Keratinocyte (primary cell): Measurements from ENCODE around the gene RAB3IL1. TPM values are rescaled to one million over a fixed set of nuclear protein-coding genes. Genes with fewer than 3 reads are reported as not detected.

Source experiments
- DNase-seq: peaks from one replicate; pipeline ENCODE4 v3.0.0-alpha.2; 2011; ENCODE audit warnings: low read depth, missing footprints, low spot score
- FAIRE-seq: peaks from 2 replicates; lab custom pipeline; 2011; peaks lifted over from hg19 to GRCh38; lab: Jason Lieb, UNC
- H2AFZ ChIP-seq: 2 replicates; pipeline ENCODE4 v1.6.0; 2012; ENCODE audit warnings: low read length, control low read depth, inconsistent platforms; ENCODE audit not compliant: control insufficient read depth
- H3K27ac ChIP-seq: 2 replicates; pipeline ENCODE4 v1.5.1; 2011; ENCODE audit warnings: low read length; ENCODE audit not compliant: control insufficient read depth, insufficient read depth
- H3K27me3 ChIP-seq: 3 replicates; pipeline ENCODE4 v1.6.0; 2011; ENCODE audit warnings: low read length; ENCODE audit not compliant: control insufficient read depth, insufficient read depth; ENCODE audit errors: extremely low read depth
- H3K36me3 ChIP-seq, 2 experiments: 2 replicates in 1 of 2; 3 replicates in 1 of 2; pipeline ENCODE4 v1.5.1; 2011; ENCODE audit warnings: low read length in 2 of 2, mild to moderate bottlenecking in 1 of 2; ENCODE audit not compliant: control insufficient read depth in 2 of 2, insufficient read depth in 2 of 2; ENCODE audit errors: extremely low read depth in 1 of 2
- H3K4me1 ChIP-seq: 3 replicates; pipeline ENCODE4 v1.5.1; 2011; ENCODE audit warnings: low read length; ENCODE audit not compliant: control insufficient read depth, insufficient read depth; ENCODE audit errors: extremely low read depth
- H3K4me2 ChIP-seq: 3 replicates; pipeline ENCODE4 v1.6.0; 2011; ENCODE audit warnings: low read depth, low read length; ENCODE audit not compliant: control insufficient read depth, insufficient read depth; ENCODE audit errors: extremely low read depth
- H3K4me3 ChIP-seq, 3 experiments: fragments of 200-600 bp in 1 of 3; sonication (generic) in 1 of 3; 2 replicates in 2 of 3; 3 replicates in 1 of 3; pipeline ENCODE4 v1.5.1; 2011 to 2016; ENCODE audit warnings: low read length in 3 of 3, mild to moderate bottlenecking in 3 of 3, control low read depth in 2 of 3, inconsistent platforms in 1 of 3, low read depth in 1 of 3, mixed read lengths in 1 of 3, mixed run types in 1 of 3, moderate library complexity in 1 of 3; ENCODE audit not compliant: control insufficient read depth in 2 of 3, insufficient read depth in 2 of 3; ENCODE audit errors: extremely low read depth in 1 of 3
- H3K79me2 ChIP-seq: 2 replicates; pipeline ENCODE4 v1.6.0; 2012; ENCODE audit warnings: low read length; ENCODE audit not compliant: control insufficient read depth, insufficient read depth
- H3K9ac ChIP-seq: 3 replicates; pipeline ENCODE4 v1.6.0; 2011; ENCODE audit warnings: low read length; ENCODE audit not compliant: control insufficient read depth, insufficient read depth; ENCODE audit errors: extremely low read depth
- H3K9me1 ChIP-seq: 3 replicates; pipeline ENCODE4 v1.6.0; 2011; ENCODE audit warnings: low read length; ENCODE audit not compliant: control insufficient read depth, insufficient read depth; ENCODE audit errors: extremely low read depth
- H3K9me3 ChIP-seq: 2 replicates; pipeline ENCODE4 v1.5.1; 2012; ENCODE audit warnings: low read depth, low read length; ENCODE audit not compliant: control insufficient read depth
- H4K20me1 ChIP-seq: 3 replicates; pipeline ENCODE4 v1.6.0; 2011; ENCODE audit warnings: low read length; ENCODE audit not compliant: control insufficient read depth, insufficient read depth; ENCODE audit errors: extremely low read depth
- CTCF ChIP-seq, 3 experiments: IDR thresholded peaks in 1 of 3; conservative IDR thresholded peaks in 1 of 3; optimal IDR thresholded peaks in 1 of 3; 2 replicates in 2 of 3; 3 replicates in 1 of 3; pipeline versions ENCODE3 to v1.5.1; 2011; ENCODE audit warnings: low read length in 3 of 3, mild to moderate bottlenecking in 3 of 3, moderate library complexity in 2 of 3, control low read depth in 1 of 3, inconsistent platforms in 1 of 3; ENCODE audit not compliant: insufficient read depth in 2 of 3; ENCODE audit errors: extremely low read depth in 1 of 3
- EZH2 ChIP-seq: IDR thresholded peaks from one replicate; pipeline ENCODE4 v1.6.1; 2012; ENCODE audit warnings: inconsistent platforms, mild to moderate bottlenecking, low read length, moderate library complexity
- dilution Hi-C: fragments of 300-500 bp; cut with MboI; formaldehyde crosslinking; loops from one replicate; pipeline ENCODE4 v1.7.0; 2020; ENCODE audit warnings: low sequenced_read_pairs; ENCODE audit not compliant: extremely low pct_ligation_motif_present
- polyA plus RNA-seq, 5 experiments: library from polyadenylated mRNA; depleted of rRNA in 3 of 5; stranded (reverse) in 3 of 5; stranded (forward) in 1 of 5; unstranded in 1 of 5; fragments of >200 nt; gene quantifications; 1 replicate in 1 of 5; 2 replicates in 3 of 5; 3 replicates in 1 of 5; pipeline versions ENCODE4 v1.2.1 to v1.2.3, GENCODE V29; 2011 to 2012; ENCODE audit warnings: missing spikeins in 2 of 5, low read depth in 1 of 5, low replicate concordance in 1 of 5

Gene RAB3IL1
- polyA plus RNA-seq, 1 donor (not counting 4 experiments of a cell fraction or from before 2014, with no cell fraction given) = 0.31 TPM

- no peaks in the 10 kb centered on the region for H3K4me1 ChIP-seq
- no peaks in the 10 kb centered on the region for H3K9me3 ChIP-seq
- dilution Hi-C loops = no loop called here
- H3K4me3 ChIP-seq = no peak overlapping the region
- no peaks in the 10 kb centered on the region for H4K20me1 ChIP-seq
- peaks cover 3% of the 10 kb centered on the region for H3K27me3 ChIP-seq
- no peak for TF ChIP-seq CTCF (optimal IDR thresholded peaks at IDR 0.05 in 1 of 3, IDR thresholded peaks at IDR 0.05 in 1 of 3, conservative IDR thresholded peaks at IDR 0.05 in 1 of 3; ENCODE audit: extremely low read depth in 1 of 3, insufficient read depth in 2 of 3, low read length in 3 of 3)
- no peak for TF ChIP-seq EZH2
- no peak overlapping the region for H3K4me2 ChIP-seq
- H3K27ac ChIP-seq = no peak overlapping the region
- H3K79me2 ChIP-seq = no peaks in the 10 kb centered on the region
- H2AFZ ChIP-seq = no peak overlapping the region
- DNase-seq (no peak), FAIRE-seq (no peak)
- H3K9ac ChIP-seq = no peak overlapping the region
- no peaks in the 10 kb centered on the region for H3K9me1 ChIP-seq
- peaks cover 0 to 8% of the 10 kb centered on the region in 2 experiments for H3K36me3 ChIP-seq
Measured at GRCh38 chr11:61881397-61881796, 36.0 kb downstream of the RAB3IL1 start.

GRCh38 chr11:61880454-61880853 is 36.9 kb downstream of the RAB3IL1 start:
- TF ChIP-seq CTCF (optimal IDR thresholded peaks at IDR 0.05 in 1 of 3, IDR thresholded peaks at IDR 0.05 in 1 of 3, conservative IDR thresholded peaks at IDR 0.05 in 1 of 3; ENCODE audit: extremely low read depth in 1 of 3, insufficient read depth in 2 of 3, low read length in 3 of 3) = no peak
- no peak for TF ChIP-seq EZH2
- no peak overlapping the region for H3K9ac ChIP-seq
- no peak overlapping the region for H3K4me3 ChIP-seq
- no peaks in the 10 kb centered on the region for H3K9me1 ChIP-seq
- no peaks in the 10 kb centered on the region for H3K9me3 ChIP-seq
- no peak overlapping the region for H3K4me2 ChIP-seq
- FAIRE-seq (no peak), DNase-seq (no peak)
- H3K27ac ChIP-seq = no peak overlapping the region
- no peaks in the 10 kb centered on the region for H4K20me1 ChIP-seq
- dilution Hi-C loops = no loop called here
- H3K79me2 ChIP-seq = no peaks in the 10 kb centered on the region
- peaks cover 3% of the 10 kb centered on the region for H3K27me3 ChIP-seq
- H2AFZ ChIP-seq = no peak overlapping the region
- no peaks in the 10 kb centered on the region for H3K4me1 ChIP-seq
- H3K36me3 ChIP-seq = peaks cover 0 to 10% of the 10 kb centered on the region in 2 experiments
